Erythroblast (primary cell): ENCODE measurements around the gene TNFRSF25.

Experiments
- DNase-seq, 2 experiments: peaks; one replicate each; lab custom pipeline; 2025; lab: John Stamatoyannopoulos, UW
- GATA1 ChIP-seq: IDR thresholded peaks from 2 replicates; pipeline ENCODE4 v1.6.1; 2011; ENCODE audit warnings: low read depth, mild to moderate bottlenecking, control low read depth, low read length, moderate library complexity
- POLR2A ChIP-seq: IDR thresholded peaks from 2 replicates; pipeline ENCODE4 v1.6.1; 2011; ENCODE audit warnings: mild to moderate bottlenecking, low read length

Gene TNFRSF25, protein sequence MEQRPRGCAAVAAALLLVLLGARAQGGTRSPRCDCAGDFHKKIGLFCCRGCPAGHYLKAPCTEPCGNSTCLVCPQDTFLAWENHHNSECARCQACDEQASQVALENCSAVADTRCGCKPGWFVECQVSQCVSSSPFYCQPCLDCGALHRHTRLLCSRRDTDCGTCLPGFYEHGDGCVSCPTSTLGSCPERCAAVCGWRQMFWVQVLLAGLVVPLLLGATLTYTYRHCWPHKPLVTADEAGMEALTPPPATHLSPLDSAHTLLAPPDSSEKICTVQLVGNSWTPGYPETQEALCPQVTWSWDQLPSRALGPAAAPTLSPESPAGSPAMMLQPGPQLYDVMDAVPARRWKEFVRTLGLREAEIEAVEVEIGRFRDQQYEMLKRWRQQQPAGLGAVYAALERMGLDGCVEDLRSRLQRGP

DNA sequence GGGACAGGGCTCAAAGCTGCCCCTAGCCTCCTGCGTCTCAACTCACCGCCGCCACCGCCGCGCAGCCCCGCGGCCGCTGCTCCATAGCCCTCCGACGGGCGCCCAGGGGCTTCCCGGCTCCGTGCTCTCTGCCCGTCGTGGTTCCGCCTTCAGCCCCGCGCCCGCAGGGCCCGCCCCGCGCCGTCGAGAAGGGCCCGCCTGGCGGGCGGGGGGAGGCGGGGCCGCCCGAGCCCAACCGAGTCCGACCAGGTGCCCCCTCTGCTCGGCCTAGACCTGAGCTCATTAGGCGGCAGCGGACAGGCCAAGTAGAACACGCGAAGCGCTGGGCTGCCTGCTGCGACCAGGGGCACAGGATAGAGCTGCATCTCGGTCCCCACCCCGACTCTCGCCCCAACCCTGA is at the start of gene TNFRSF25:
TNFRSF25 (minus strand) TSS at position 151 of the 400 bp plus-strand sequence; CDS start at position 85, 66 bp downstream.
- DNase-seq, result no peak
- no peak for TF ChIP-seq POLR2A
- TF ChIP-seq GATA1, result no peak

DNA sequence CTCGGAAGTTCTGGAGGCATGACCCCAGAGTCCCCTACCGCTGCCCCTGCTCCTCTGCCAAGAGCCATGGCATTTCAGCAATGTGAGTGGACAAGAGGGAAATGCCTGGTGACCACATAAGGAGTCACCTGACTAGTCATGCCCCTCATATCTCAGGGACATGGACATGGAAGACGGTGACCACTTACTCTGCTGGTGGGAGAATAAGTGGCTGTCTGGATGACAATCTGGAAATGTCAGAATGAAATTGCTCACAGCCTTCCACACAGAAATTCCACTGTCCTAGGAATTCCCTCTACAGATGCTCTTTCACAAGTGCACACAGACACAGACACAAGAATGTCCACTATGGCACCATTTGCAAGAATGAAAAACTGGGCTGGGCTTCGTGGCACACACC is 49.8 kb upstream of the TNFRSF25 start:
- TF ChIP-seq GATA1 (no peak), POLR2A (no peak)
- no peak for DNase-seq

DNA sequence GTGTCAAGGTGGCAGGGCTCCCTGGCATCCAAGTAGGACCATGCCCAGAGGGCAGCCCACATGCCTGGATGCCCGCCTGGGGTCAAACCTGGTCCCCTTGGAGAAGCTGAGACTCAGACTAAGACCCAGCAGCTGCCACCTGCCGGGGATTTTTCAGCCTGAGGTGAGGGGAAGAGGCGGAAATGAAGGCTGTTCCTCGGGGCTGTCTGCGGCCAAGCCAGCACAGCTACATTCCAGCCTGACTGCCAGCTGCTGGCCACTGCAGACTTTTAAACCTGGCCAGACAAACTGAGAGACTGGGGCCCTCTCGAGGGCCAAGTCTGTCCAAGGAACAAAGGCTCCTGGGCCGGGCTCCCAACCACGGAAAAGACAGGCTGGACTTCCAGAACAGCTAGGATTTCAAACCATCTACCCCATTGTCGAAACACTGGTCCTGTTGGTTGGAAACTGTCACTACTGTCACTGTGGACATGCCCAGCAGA is 47.4 kb upstream of the TNFRSF25 start:
- DNase-seq, result no peak

DNA sequence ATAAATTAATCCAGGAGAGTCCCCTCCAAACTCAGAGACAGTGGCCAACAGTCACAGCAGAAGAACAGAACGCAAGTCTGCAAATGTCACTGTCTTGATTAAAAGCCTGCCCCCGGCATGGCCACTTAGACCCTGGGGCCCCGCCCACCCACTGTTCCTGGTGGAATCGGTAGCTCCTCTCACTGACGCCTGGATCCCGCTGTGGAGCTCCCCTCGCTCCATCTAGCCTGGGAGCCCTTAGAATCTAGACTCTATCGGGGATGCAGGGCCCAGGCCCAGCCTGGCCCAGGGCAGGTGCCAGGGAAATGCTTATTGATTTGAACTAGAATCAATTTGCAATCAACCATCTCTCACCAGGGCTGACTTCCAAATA is 46.9 kb upstream of the TNFRSF25 start:
- TF ChIP-seq GATA1 (no peak), POLR2A (no peak)
- DNase-seq, result no peak

More for the DNA sequence above, 47.4 kb upstream of the TNFRSF25 start:
- no peak for TF ChIP-seq GATA1
- TF ChIP-seq POLR2A, result no peak

DNA sequence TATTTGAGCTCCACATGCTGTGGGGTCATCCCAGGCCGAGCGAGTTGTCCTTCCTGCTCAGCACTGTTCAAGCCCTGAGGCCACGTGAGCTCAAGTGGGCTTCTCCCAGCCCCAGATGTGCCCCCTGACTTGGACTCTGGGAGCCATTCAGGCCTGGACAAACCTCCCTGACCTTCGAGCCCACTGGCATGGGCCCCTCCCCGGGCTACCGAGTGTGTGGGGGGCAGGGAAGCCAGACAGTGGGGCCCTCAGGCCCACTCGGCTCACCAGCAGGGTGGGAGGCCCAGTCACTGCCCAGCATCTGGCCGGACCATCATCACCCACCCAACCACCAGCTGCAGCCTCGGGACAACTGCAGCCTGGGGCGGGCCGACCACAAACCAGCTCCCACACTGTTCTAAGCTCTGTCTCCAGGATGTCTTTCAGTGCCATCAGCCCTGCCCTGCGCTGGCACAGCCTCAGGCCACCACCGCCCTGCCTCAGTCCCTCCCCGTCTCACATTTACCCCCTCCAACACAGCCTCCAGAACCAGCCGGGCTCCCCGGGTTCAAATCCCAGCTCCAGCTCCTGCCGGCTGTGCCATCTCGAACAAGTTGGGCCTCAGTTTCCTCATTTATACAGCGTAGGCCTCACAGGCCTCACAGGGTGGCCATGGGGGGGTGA is 46.4 kb upstream of the TNFRSF25 start:
- TF ChIP-seq POLR2A (no peak), GATA1 (no peak)
- DNase-seq, result no peak

DNA sequence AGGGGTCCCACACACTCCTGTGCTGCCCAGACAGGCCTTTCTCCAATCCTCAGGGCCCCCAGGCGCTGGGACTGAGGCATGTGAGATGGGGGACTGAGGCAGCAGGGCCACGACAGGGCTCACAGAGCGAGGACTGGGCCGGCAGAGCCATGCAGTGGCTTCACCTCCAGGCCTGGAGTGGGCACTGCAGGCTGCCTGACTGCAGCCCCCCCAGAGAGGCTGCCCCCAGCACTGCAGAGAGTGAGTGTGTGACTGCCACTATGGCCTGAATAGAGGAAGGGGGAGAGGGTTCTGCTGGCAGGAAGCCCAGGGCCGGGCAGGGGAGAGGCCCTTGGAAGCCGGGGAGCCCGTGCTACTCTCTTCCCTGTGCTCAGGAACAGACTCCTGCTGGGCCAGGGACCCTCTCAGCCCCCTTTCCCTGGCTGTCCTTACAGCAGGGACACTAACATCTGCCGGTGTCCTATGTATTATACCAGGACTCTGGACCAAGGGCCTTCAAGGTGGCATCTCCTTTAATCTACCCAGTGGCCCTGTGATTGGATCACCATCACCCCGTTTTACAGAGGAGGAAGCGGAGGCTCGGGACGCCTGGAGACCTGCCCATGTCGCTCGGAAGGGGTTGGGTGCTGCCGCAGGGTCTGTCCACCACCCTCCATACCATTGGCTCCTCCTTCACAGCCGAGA is 45.7 kb upstream of the TNFRSF25 start:
- DNase-seq, result no peak
- TF ChIP-seq POLR2A, result no peak

DNA sequence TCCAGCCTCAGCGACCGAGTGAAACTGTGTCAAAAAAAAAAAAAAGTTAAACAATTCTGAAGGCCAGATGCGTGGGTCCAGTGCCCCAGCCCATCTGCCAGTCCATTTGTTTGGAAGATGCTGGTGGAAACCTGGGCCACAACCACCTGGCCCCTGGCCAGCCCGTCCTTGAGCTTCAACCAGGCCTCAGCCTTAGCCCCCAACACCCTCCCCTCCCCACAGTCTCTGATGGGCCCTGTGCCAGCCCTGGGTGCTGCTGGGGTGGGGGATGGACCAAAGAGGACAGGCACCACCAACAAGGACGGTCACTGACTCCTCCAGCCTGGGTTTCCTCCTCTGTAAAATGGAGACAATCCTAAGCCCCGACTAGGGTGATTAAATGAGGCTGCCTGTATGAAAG is 45.1 kb upstream of the TNFRSF25 start:
- DNase-seq, result no peak
- TF ChIP-seq GATA1 (no peak), POLR2A (no peak)

DNA sequence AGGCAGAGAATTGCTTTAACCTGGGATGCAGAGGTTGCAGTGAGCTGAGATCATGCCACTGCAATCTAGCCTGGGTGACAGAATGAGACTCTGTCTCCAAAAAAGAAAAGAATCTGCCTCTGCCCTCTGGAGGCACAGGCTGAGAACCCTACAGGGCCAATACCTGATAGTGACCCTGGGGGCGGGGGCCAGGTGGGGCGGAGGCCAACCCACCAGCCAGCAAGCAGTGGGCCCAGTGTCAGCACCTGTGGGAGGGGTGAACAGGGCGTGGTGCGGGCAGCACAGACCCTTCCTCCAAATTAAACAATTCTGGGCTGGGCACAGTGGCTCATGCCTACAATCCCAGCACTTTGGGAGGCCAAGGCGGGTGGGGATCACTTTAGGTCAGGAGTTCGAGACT is 44.5 kb upstream of the TNFRSF25 start:
- TF ChIP-seq GATA1 (no peak), POLR2A (no peak)
- no peak for DNase-seq

DNA sequence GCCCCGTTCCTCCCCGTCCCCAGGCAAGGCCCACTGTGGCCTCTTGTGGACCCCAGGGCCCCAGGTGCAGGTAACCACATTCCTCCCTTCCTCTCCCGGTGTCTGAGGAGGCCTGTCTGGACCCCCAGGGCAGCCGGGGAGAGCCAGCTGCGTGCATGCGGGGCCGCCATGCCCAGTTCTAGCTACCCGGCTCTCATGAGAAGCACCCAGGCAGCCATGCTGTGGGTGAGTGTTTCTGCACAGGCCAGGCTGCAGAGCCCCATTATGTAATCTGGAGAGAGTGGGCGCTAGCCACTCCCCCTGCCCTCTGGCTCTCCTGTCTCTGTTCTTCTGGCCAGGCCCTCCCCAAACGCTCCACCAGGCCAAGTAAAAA is 43.9 kb upstream of the TNFRSF25 start:
- DNase-seq, result no peak
- no peak for TF ChIP-seq GATA1
- TF ChIP-seq POLR2A, result no peak

DNA sequence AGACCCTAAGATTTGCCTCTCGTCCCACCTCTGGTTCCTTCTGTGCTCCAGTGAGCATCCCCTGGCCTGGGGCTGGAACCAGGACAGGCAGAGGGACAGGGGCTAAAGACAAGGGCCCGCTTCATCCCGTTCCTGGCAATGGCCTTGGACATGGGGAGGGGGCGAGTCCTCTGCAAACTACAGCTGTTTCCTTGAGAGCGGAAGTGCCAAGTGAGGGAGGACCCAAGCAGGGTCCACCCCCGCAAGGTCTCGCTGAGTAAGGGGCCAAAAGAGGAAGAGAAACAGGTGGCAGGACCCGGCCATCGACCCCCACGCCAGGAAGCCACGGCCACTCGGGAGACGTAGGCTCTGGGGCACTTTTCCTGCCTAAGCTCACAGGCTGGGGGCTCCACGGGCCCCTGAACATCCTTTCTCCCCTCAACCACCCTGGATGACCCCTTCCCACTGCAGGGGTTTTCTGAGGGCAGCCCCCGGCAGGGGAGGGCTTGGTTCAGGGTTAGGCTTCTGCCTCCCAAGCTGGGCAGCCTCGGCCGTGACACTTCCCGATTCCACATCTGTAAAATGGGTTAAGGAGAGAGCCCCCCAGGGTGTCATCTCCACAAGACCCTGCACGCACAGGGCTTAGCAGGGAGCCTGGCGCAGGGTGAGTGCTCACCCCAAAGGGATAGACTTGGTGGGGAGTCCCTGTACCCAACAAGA is 43.4 kb upstream of the TNFRSF25 start:
- no peak for DNase-seq
- no peak for TF ChIP-seq POLR2A
- no peak for TF ChIP-seq GATA1

DNA sequence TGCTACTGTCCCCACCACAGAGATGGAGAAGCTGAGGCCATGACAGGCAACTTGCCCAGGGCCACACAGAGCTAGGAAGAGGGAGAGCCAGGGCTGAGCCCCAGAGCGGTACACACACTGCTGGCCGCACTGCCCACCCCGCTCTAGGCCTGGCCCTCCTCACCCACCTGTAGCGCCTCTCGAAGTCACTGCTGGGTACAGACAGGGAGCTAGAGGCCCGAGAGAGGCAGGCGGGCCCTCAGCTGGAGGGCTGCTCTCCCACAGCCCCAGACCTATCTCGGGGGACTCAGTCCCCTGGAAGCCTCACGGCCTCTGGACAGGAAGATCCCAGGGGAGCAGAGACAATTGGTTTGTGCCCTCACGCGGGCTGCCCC is 42.8 kb upstream of the TNFRSF25 start:
- TF ChIP-seq POLR2A (no peak), GATA1 (no peak)
- DNase-seq, result no peak

DNA sequence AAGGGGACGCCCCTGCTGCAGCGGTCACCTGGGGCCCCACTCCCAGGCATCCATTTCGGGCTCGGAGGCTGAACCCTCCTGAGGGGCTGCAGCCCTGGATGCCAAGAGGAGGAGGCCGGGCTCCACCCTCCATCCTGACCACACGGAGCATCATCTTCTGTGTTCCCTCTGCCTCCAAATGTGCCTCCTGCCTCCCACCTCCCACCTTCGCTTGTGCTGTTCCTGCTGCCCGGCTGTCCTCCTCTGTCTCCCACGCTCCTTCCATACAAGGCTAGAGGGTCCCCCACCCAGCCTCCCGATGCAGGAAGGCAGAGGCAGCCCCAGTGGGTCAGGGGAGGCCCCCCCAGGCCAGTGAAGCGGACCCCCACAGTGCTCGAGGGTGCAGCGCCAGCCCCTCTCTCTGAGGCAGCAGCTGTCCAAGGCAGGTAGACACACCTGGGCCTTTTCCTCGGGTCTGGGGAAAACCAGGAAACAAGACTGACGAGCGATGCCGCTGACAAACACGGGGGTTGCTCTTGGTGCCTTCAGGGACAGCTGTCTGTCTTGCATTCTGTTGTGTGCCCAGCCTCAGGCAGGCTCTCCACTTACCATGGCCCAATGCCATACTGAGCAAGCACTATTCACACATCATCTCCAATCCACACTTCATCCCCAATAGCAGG is 42.3 kb upstream of the TNFRSF25 start:
- TF ChIP-seq GATA1 (no peak), POLR2A (no peak)
- DNase-seq, result no peak

DNA sequence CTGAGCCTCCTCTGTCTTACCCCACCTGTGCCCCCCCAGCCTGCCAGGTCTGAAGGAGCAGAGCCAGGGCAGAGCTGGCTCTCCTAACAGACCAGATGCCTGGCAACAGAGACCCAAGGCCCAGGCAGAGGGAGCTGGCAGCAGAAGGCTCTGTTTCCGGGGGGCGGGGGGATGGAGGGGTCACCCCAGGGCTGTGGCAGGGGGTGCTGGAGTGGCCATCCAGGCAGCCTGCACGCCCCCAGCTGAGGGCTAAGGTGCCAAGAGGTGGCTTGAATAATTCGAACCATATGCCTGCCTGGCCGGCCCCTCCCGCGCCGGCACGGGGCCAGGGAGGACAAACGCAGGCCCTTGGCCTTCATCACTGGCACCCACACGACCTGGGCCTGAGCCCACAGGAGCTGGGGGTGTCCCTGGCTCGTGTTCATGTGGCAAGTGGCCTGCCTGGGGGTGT is 41.5 kb upstream of the TNFRSF25 start:
- no peak for DNase-seq
- TF ChIP-seq POLR2A, result no peak
- TF ChIP-seq GATA1, result no peak
